Measurements from ENCODE around the gene TLK1. TPM values are rescaled to one million over a fixed set of nuclear protein-coding genes. Genes with fewer than 3 reads are reported as not detected.

TLK1 gene
- total and polyA plus RNA-seq, 7 donors, result 14.1 to 60.6 (median 37.9) TPM

- peaks cover 0 to 42% (median 11%) of the 10 kb centered on the region in 4 donors for H3K4me1 ChIP-seq
- 81 to 83% methylated on average over 1 of the region's 1 CpG for WGBS, 2 donors
Observed at GRCh38 chr2:170943041-170943440, 217.7 kb downstream of the TLK1 start.

GRCh38 chr2:170942615-170943014 lies 218.1 kb downstream of the TLK1 start:
- Histone ChIP-seq H3K4me3 (no peak overlapping the region), H3K4me1 (peaks cover 0 to 42% (median 11%) of the 10 kb centered on the region in 4 donors), H3K9me3 (no peaks in the 10 kb centered on the region), H3K27me3 (no peaks in the 10 kb centered on the region), H3K36me3 (peaks cover 0 to 2% (median 0%) of the 10 kb centered on the region in 4 donors), H3K27ac (no peak overlapping the region)
- 93 to 95% methylated on average over 4 of the region's 4 CpGs for WGBS, 2 donors
- intact Hi-C loops (cut with DNase I), result no loop called here
- DNase-seq, result no peak
- TF ChIP-seq POLR2AphosphoS5 (IDR thresholded peaks at IDR 0.05), result no peak
- no peak for TF ChIP-seq CTCF (IDR thresholded peaks at IDR 0.05)
- no peak for TF ChIP-seq POLR2A (IDR thresholded peaks at IDR 0.05)
- TF ChIP-seq EP300 (IDR thresholded peaks at IDR 0.05), result no peak

More at GRCh38 chr2:170943041-170943440, 217.7 kb downstream of the TLK1 start:
- Histone ChIP-seq H3K27me3 (no peaks in the 10 kb centered on the region), H3K36me3 (no peaks in the 10 kb centered on the region), H3K4me3 (no peak overlapping the region), H3K9me3 (no peaks in the 10 kb centered on the region), H3K27ac (no peak overlapping the region)
- DNase-seq, result no peak
- TF ChIP-seq POLR2AphosphoS5 (IDR thresholded peaks at IDR 0.05) (no peak), POLR2A (IDR thresholded peaks at IDR 0.05) (no peak), EP300 (IDR thresholded peaks at IDR 0.05) (no peak), CTCF (IDR thresholded peaks at IDR 0.05) (no peak)
- intact Hi-C loops (cut with DNase I), result no loop called here

Other genes with a start within 250 kb of the TLK1 start
- 10 to 100 TPM; 32.4 to 51.4 (median 41.8) TPM for gene GORASP2, start 231.6 kb downstream of the TLK1 start, total RNA-seq
- gene GORASP2, start 231.6 kb downstream of the TLK1 start, polyA plus RNA-seq, result 10 to 100 TPM; 41.4 to 53.8 (median 52.0) TPM

Data from sigmoid colon (tissue), 7 donors.